Fibroblast of villous mesenchyme (primary cell): ENCODE data around the gene ATRNL1. TPM values are rescaled to one million over a fixed set of nuclear protein-coding genes. Genes with fewer than 3 reads are reported as not detected.

Experiments used
- DNase-seq: peaks from one replicate; pipeline ENCODE4 v3.0.0-alpha.2; 2010; ENCODE audit warnings: low read depth
- H3K4me3 ChIP-seq: 2 replicates; pipeline ENCODE4 v1.5.1; 2011; ENCODE audit warnings: low read depth, mild to moderate bottlenecking, low read length
- CTCF ChIP-seq: IDR thresholded peaks from 2 replicates; pipeline ENCODE4 v1.5.1; 2012; ENCODE audit warnings: low read depth, mild to moderate bottlenecking, low read length; ENCODE audit not compliant: insufficient read depth
- total RNA-seq: library from RNA; depleted of rRNA; stranded (reverse); fragments of >200 nt; gene quantifications from 2 replicates; pipeline ENCODE4 v1.2.3, GENCODE V29; 2012

ATRNL1 gene
- total RNA-seq, 1 donor, result 13.0 TPM

- TF ChIP-seq CTCF, result no peak
- no peak for DNase-seq
- no peak overlapping the region for H3K4me3 ChIP-seq
These were observed 29.2 kb upstream of the ATRNL1 start for GRCh38 chr10:115063701-115064658.

GRCh38 chr10:115065801-115066200, 27.4 kb upstream of the ATRNL1 start:
- no peak for TF ChIP-seq CTCF
- no peak for DNase-seq
- H3K4me3 ChIP-seq, result no peak overlapping the region

- TF ChIP-seq CTCF, result no peak
- no peak for DNase-seq
- H3K4me3 ChIP-seq, result no peak overlapping the region
These were observed 26.6 kb upstream of the ATRNL1 start for GRCh38 chr10:115066528-115066927.

GRCh38 chr10:115073796-115074195, 19.4 kb upstream of the ATRNL1 start:
- TF ChIP-seq CTCF, result no peak
- H3K4me3 ChIP-seq, result no peak overlapping the region

GRCh38 chr10:115082506-115082905, 10.7 kb upstream of the ATRNL1 start:
- no peak overlapping the region for H3K4me3 ChIP-seq
- no peak for TF ChIP-seq CTCF
- DNase-seq, result no peak

More at GRCh38 chr10:115073796-115074195, 19.4 kb upstream of the ATRNL1 start:
- no peak for DNase-seq

- peak; percentile 8 for DNase-seq
- no peak for TF ChIP-seq CTCF
- no peak overlapping the region for H3K4me3 ChIP-seq
These were observed 8.8 kb upstream of the ATRNL1 start for GRCh38 chr10:115084277-115084850.
